SU-DHL-6 (cell line): ENCODE measurements around the gene NMT1.

Experiments used
- EZH2phosphoT487 ChIP-seq: fragments of 200-600 bp; sonication (generic), shearing (Covaris generic); conservative IDR thresholded peaks from 2 replicates; pipeline ENCODE4 v1.6.1; 2018; ENCODE audit warnings: mild to moderate bottlenecking, antibody characterized with exemption, low read length, moderate library complexity, mixed read lengths
- TF ChIP-seq, protein P1 (sequence below): fragments of 200-600 bp; sonication (generic); IDR thresholded peaks from one replicate; pipeline ENCODE4 v1.5.1; 2017; ENCODE audit warnings: antibody characterized with exemption, mild to moderate bottlenecking, low read length, moderate library complexity; ENCODE audit not compliant: insufficient read depth, poor library complexity, severe bottlenecking

DNA sequence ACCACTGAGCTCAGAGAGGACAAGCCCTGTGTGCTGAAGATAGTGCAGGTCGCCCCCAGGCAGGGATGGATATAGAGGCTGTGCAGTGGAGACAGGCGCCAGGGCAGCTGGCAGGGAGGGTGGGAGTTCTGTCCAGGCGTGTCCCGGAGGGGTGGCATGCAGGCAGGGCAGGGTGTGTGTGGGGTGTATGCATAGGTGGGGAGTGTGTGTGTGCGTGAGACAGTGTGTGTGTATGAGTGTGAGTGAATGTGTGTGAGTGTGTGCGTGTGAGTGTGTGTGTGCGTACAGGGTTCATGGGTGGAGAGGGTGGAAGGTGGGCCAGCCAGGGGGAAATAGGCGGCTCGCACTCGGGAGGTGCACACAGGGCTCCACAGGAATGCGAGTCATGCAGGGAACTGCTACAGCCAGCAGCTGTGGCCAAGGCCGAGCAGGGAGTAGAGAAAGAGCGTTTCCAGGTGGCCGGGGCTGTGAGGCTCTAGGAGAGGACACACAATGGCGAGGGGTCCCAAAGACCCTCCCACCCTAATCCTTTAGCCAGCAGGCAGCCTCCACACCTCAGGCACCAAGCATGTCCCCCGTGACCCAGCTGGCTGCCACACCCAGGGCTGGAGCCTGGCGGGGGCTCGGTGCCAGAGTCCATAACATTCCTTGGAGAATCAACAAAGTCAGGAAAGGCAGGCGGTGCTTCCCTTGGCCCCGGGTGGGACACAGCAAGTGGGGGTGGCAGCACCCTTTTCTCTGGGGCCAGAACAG, 66.6 kb downstream of the NMT1 start:
- no peak for TF ChIP-seq EZH2phosphoT487
- TF ChIP-seq, protein P1, sequence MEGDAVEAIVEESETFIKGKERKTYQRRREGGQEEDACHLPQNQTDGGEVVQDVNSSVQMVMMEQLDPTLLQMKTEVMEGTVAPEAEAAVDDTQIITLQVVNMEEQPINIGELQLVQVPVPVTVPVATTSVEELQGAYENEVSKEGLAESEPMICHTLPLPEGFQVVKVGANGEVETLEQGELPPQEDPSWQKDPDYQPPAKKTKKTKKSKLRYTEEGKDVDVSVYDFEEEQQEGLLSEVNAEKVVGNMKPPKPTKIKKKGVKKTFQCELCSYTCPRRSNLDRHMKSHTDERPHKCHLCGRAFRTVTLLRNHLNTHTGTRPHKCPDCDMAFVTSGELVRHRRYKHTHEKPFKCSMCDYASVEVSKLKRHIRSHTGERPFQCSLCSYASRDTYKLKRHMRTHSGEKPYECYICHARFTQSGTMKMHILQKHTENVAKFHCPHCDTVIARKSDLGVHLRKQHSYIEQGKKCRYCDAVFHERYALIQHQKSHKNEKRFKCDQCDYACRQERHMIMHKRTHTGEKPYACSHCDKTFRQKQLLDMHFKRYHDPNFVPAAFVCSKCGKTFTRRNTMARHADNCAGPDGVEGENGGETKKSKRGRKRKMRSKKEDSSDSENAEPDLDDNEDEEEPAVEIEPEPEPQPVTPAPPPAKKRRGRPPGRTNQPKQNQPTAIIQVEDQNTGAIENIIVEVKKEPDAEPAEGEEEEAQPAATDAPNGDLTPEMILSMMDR: no peak
